IMR-90 (cell line): ENCODE data around the gene PSMA7. TPM values are rescaled to one million over a fixed set of nuclear protein-coding genes. Genes with fewer than 3 reads are reported as not detected.

Source experiments
- ATAC-seq: fragments of 200-7000 bp; cut with Tn5 transposase; 2 replicates; pipeline ENCODE4 v1.9.1; 2020; ENCODE audit warnings: low read depth, mild to moderate bottlenecking, moderate library complexity
- BruUV-seq: library from RNA; stranded (reverse); fragments of 400-500 nt; replicated peaks from 2 replicates; lab custom pipeline; 2021; lab: Mats Ljungman, UMichigan
- CTCF ChIA-PET: fragments of 300-600 bp; formaldehyde crosslinking; extraction: SDS; loops from one replicate; lab custom pipeline; 2021; ENCODE audit warnings: antibody characterized with exemption; lab: Yijun Ruan, JAX
- POLR2A ChIA-PET: fragments of 300-600 bp; sonication (Branson Sonifier 250); formaldehyde crosslinking; loops from one replicate; lab custom pipeline; 2022; ENCODE audit warnings: antibody characterized with exemption; ENCODE audit not compliant: unreplicated experiment; lab: Charles Lee
- DNase-seq: peaks from one replicate; pipeline ENCODE4 v3.0.0; 2013
- H2AFZ ChIP-seq: replicated peaks from 2 replicates; pipeline ENCODE3; 2013; ENCODE audit warnings: low read length, mild to moderate bottlenecking; ENCODE audit not compliant: poor library complexity
- H2AK5ac ChIP-seq: 2 replicates; pipeline ENCODE4 v1.6.1; 2013; ENCODE audit warnings: low read depth, low read length, inconsistent platforms
- H2AK9ac ChIP-seq: replicated peaks from 2 replicates; pipeline ENCODE3; 2013; ENCODE audit warnings: mild to moderate bottlenecking, low read depth, low read length, moderate library complexity; ENCODE audit not compliant: poor library complexity
- H2BK120ac ChIP-seq: 2 replicates; pipeline ENCODE4 v1.6.1; 2013; ENCODE audit warnings: low read depth, low read length, inconsistent platforms
- H2BK15ac ChIP-seq: 3 replicates; pipeline ENCODE4 v1.6.1; 2013; ENCODE audit warnings: low read depth, low read length, inconsistent platforms
- H2BK20ac ChIP-seq: 2 replicates; pipeline ENCODE4 v1.6.1; 2013; ENCODE audit warnings: low read depth, mild to moderate bottlenecking, inconsistent platforms, low read length, moderate library complexity
- H2BK5ac ChIP-seq: 2 replicates; pipeline ENCODE4 v1.6.1; 2013; ENCODE audit warnings: mild to moderate bottlenecking, low read depth, low read length, inconsistent platforms; ENCODE audit not compliant: poor library complexity, severe bottlenecking
- H3K14ac ChIP-seq: replicated peaks from 2 replicates; pipeline ENCODE4 v1.6.1; 2013; ENCODE audit warnings: low read depth, low read length, inconsistent platforms
- H3K18ac ChIP-seq: 2 replicates; pipeline ENCODE4 v1.6.1; 2013; ENCODE audit warnings: low read depth, low read length, control low read depth
- H3K23ac ChIP-seq: 2 replicates; pipeline ENCODE4 v1.6.1; 2013; ENCODE audit warnings: low read depth, low read length, inconsistent platforms
- H3K27ac ChIP-seq: 2 replicates; pipeline ENCODE4 v1.5.1; 2013; ENCODE audit warnings: mild to moderate bottlenecking, control low read depth, low read length; ENCODE audit not compliant: insufficient read depth
- H3K27me3 ChIP-seq: 2 replicates; pipeline ENCODE4 v1.6.1; 2013; ENCODE audit warnings: low read length; ENCODE audit not compliant: control insufficient read depth, insufficient read depth
- H3K36me3 ChIP-seq: 2 replicates; pipeline ENCODE4 v1.6.1; 2013; ENCODE audit warnings: low read length, mixed read lengths; ENCODE audit not compliant: control insufficient read depth, insufficient read depth
- H3K4ac ChIP-seq: 2 replicates; pipeline ENCODE4 v1.6.1; 2013; ENCODE audit warnings: low read depth, low read length, inconsistent platforms
- H3K4me1 ChIP-seq: 2 replicates; pipeline ENCODE4 v1.6.1; 2013; ENCODE audit warnings: low read length, mixed read lengths; ENCODE audit not compliant: control insufficient read depth, insufficient read depth
- H3K4me2 ChIP-seq: 2 replicates; pipeline ENCODE4 v1.6.1; 2013; ENCODE audit warnings: low read depth, mild to moderate bottlenecking, control low read depth, low read length, moderate library complexity
- H3K4me3 ChIP-seq: 2 replicates; pipeline ENCODE4 v1.5.1; 2013; ENCODE audit warnings: low read depth, mild to moderate bottlenecking, control low read depth, low read length, moderate library complexity; ENCODE audit not compliant: insufficient read depth
- H3K56ac ChIP-seq: 2 replicates; pipeline ENCODE4 v1.6.1; 2013; ENCODE audit warnings: low read length, inconsistent platforms; ENCODE audit not compliant: insufficient read depth; ENCODE audit errors: extremely low read depth
- H3K79me1 ChIP-seq, 2 experiments: 2 replicates each; pipeline ENCODE4 v1.6.1; 2013; ENCODE audit warnings: low read length in 2 of 2, inconsistent platforms in 1 of 2, low read depth in 1 of 2
- H3K9ac ChIP-seq: 2 replicates; pipeline ENCODE4 v1.6.1; 2013; ENCODE audit warnings: low read depth, low read length, control low read depth
- H3K9me1 ChIP-seq: 2 replicates; pipeline ENCODE4 v1.6.1; 2013; ENCODE audit warnings: low read length, inconsistent platforms; ENCODE audit not compliant: insufficient read depth
- H3K9me3 ChIP-seq: 2 replicates; pipeline ENCODE4 v1.6.1; 2013; ENCODE audit warnings: low read length; ENCODE audit not compliant: control insufficient read depth, insufficient read depth
- H4K20me1 ChIP-seq: 2 replicates; pipeline ENCODE4 v1.6.1; 2013; ENCODE audit warnings: low read length, inconsistent platforms; ENCODE audit not compliant: insufficient read depth
- H4K5ac ChIP-seq: 2 replicates; pipeline ENCODE4 v1.6.1; 2013; ENCODE audit warnings: mild to moderate bottlenecking, low read depth, low read length, control low read depth
- H4K8ac ChIP-seq, 2 experiments: 2 replicates each; pipeline ENCODE4 v1.6.1; 2013; ENCODE audit warnings: low read depth in 2 of 2, low read length in 2 of 2, control low read depth in 1 of 2, inconsistent platforms in 1 of 2
- H4K91ac ChIP-seq: 2 replicates; pipeline ENCODE4 v1.6.1; 2013; ENCODE audit warnings: low read depth, low read length, inconsistent platforms; ENCODE audit not compliant: insufficient read depth
- BHLHE40 ChIP-seq: fragments of 150-350 bp; IDR thresholded peaks from 2 replicates; pipeline ENCODE4 v1.6.1; 2016; ENCODE audit warnings: mild to moderate bottlenecking, low read depth, low read length
- CEBPB ChIP-seq: IDR thresholded peaks from 2 replicates; pipeline ENCODE4 v1.6.1; 2012; ENCODE audit warnings: low read depth, low read length, improper control_type of control experiment
- CHD1 ChIP-seq: IDR thresholded peaks from 2 replicates; pipeline ENCODE4 v1.6.1; 2012; ENCODE audit warnings: low read depth, low read length, improper control_type of control experiment
- CTCF ChIP-seq: conservative IDR thresholded peaks from 2 replicates; pipeline ENCODE4 v1.5.1; 2012; ENCODE audit warnings: mild to moderate bottlenecking, low read depth, low read length, improper control_type of control experiment
- MAFK ChIP-seq: IDR thresholded peaks from 2 replicates; pipeline ENCODE4 v1.6.1; 2012; ENCODE audit warnings: low read depth, low read length, improper control_type of control experiment
- MAZ ChIP-seq: IDR thresholded peaks from 2 replicates; pipeline ENCODE4 v1.6.1; 2012; ENCODE audit warnings: low read depth, mild to moderate bottlenecking, low read length, improper control_type of control experiment, moderate library complexity, borderline replicate concordance
- MXI1 ChIP-seq: IDR thresholded peaks from 2 replicates; pipeline ENCODE4 v1.6.1; 2012; ENCODE audit warnings: low read depth, mild to moderate bottlenecking, low read length, moderate library complexity, borderline replicate concordance
- NFE2L2 ChIP-seq: fragments of 150-350 bp; IDR thresholded peaks from 2 replicates; pipeline ENCODE4 v1.6.1; 2016; ENCODE audit warnings: low read depth, mild to moderate bottlenecking, low read length
- POLR2A ChIP-seq: IDR thresholded peaks from 2 replicates; pipeline ENCODE4 v1.6.1; 2012; ENCODE audit warnings: mild to moderate bottlenecking, low read depth, low read length
- RAD21 ChIP-seq: IDR thresholded peaks from 2 replicates; pipeline ENCODE4 v1.6.1; 2012; ENCODE audit warnings: low read length, improper control_type of control experiment
- RCOR1 ChIP-seq: IDR thresholded peaks from 2 replicates; pipeline ENCODE4 v1.6.1; 2012; ENCODE audit warnings: mild to moderate bottlenecking, low read length, improper control_type of control experiment; ENCODE audit not compliant: insufficient replicate concordance
- RFX5 ChIP-seq: IDR thresholded peaks from 2 replicates; pipeline ENCODE4 v1.8.0; 2012; ENCODE audit warnings: low read depth, mild to moderate bottlenecking, low read length, moderate library complexity
- SMC3 ChIP-seq: fragments of 150-350 bp; IDR thresholded peaks from 2 replicates; pipeline ENCODE4 v1.6.1; 2016; ENCODE audit warnings: low read depth, mild to moderate bottlenecking, antibody characterized with exemption, low read length, moderate library complexity
- WGBS, 2 experiments: methylation state at CpG; one replicate each; pipeline versions ENCODE4 v1.1.5 to v1.1.7; 2013; ENCODE audit warnings: missing lambda C conversion rate in 2 of 2; ENCODE audit not compliant: insufficient read length in 1 of 2; ENCODE audit errors: extremely low coverage in 2 of 2; 5-methylcytosine and 5-hydroxymethylcytosine counted together
- dilution Hi-C: fragments of 300-500 bp; cut with HindIII; formaldehyde crosslinking; loops from one replicate; pipeline ENCODE4 v1.14.3; 2018; ENCODE audit warnings: low sequenced_read_pairs; ENCODE audit not compliant: unreplicated experiment
- in situ Hi-C: fragments of 300-500 bp; cut with MboI; formaldehyde crosslinking; loops from 3 replicates; pipeline ENCODE4 v1.14.3; 2019; ENCODE audit warnings: low sequenced_read_pairs, inconsistent platforms, mixed read lengths
- intact Hi-C: fragments of 100-400 bp; cut with micrococcal nuclease; formaldehyde crosslinking; loops from 2 replicates; pipeline ENCODE4 v1.10.0; 2022
- polyA plus RNA-seq, 3 experiments: library from polyadenylated mRNA; depleted of rRNA; stranded (reverse); fragments of >200 nt; gene quantifications; 2 replicates each; pipeline ENCODE4 v1.2.3, GENCODE V29; 2012; ENCODE audit warnings: low replicate concordance in 1 of 3
- total RNA-seq: library from RNA; depleted of rRNA; stranded (reverse); fragments of >200 nt; gene quantifications from 2 replicates; pipeline ENCODE4 v1.2.3, GENCODE V29; 2012
- TF ChIP-seq, protein P1 (sequence below): fragments of 150-350 bp; IDR thresholded peaks from 2 replicates; pipeline ENCODE4 v1.6.1; 2016; ENCODE audit warnings: low read depth, mild to moderate bottlenecking, low read length, moderate library complexity, borderline replicate concordance

The PSMA7 gene
- total and polyA plus RNA-seq, 2 of the 4 experiments (the other 2 are of a cell fraction): 417 to 458 TPM

- intact Hi-C loops: loop anchor here (10.0 kb wide), 1 partner anchor 72 kb away; no protein-coding TSS in a partner anchor
- Histone ChIP-seq H4K8ac (peak within 1 kb of the TSS; percentile 93 to 97), H2AK5ac (peak within 1 kb of the TSS; percentile 67; the same call in 1 of the 2 replicates), H2AK9ac (peak within 1 kb of the TSS; percentile 92), H3K9ac (peak within 1 kb of the TSS; percentile 98), H3K79me1 (peaks cover 23 to 37% of the 10 kb centered on the region in 2 experiments), H4K91ac (peak within 1 kb of the TSS; percentile 73), H3K18ac (no peak within 1 kb of the TSS), H2BK15ac (no peak within 1 kb of the TSS), H3K23ac (peak within 1 kb of the TSS; percentile 83), H3K4me3 (peak within 1 kb of the TSS; percentile 94), H2BK5ac (peak within 1 kb of the TSS; percentile 84), H3K9me1 (peaks cover 8% of the 10 kb centered on the region; the same call in 1 of the 2 replicates), H2BK120ac (no peak within 1 kb of the TSS), H3K27ac (peak within 1 kb of the TSS; percentile 97), H4K5ac (peak within 1 kb of the TSS; percentile 83), H4K20me1 (peaks cover 9% of the 10 kb centered on the region; the same call in 1 of the 2 replicates), H2BK20ac (no peak within 1 kb of the TSS), H3K4me2 (peak within 1 kb of the TSS; percentile 98), H3K4ac (peak within 1 kb of the TSS; percentile 88), H3K56ac (peak within 1 kb of the TSS; percentile 81), H3K4me1 (peaks cover 7% of the 10 kb centered on the region), H3K36me3 (peaks cover 8% of the 10 kb centered on the region), H3K27me3 (no peaks in the 10 kb centered on the region), H3K9me3 (no peaks in the 10 kb centered on the region), H2AFZ (peak within 1 kb of the TSS; percentile 95), H3K14ac (peak within 1 kb of the TSS; percentile 77)
- DNase-seq (peak; percentile 95), ATAC-seq (peak; percentile 94)
- in situ Hi-C loops: no loop called here
- ChIA-PET POLR2A (interaction anchor here (0.6 kb wide), 1 partner anchor 123 kb away, joined by 4 read pairs; no protein-coding TSS in a partner anchor), CTCF (no interaction called here)
- 0% methylated on average over 47 of the region's 96 CpGs; no CpG with 5 or more reads in 1 of the 2 experiments for WGBS, 2 experiments
- BruUV-seq: no TSS peak
- dilution Hi-C loops: no loop called here
- TF ChIP-seq RFX5 (no peak), SMC3 (no peak), BHLHE40 (no peak), CEBPB (no peak), MAZ (peak; percentile 24; the same call in 1 of the 2 replicates), CTCF (no peak), CHD1 (peak; percentile 75; the same call in 1 of the 2 replicates), RCOR1 (no peak), NFE2L2 (no peak), POLR2A (peak; percentile 86), MAFK (no peak), RAD21 (0 out of 2 replicates have a peak, but pooled peaks have one; percentile 9), MXI1 (peak; percentile 91; the same call in 1 of the 2 replicates)
- TF ChIP-seq, protein P1, sequence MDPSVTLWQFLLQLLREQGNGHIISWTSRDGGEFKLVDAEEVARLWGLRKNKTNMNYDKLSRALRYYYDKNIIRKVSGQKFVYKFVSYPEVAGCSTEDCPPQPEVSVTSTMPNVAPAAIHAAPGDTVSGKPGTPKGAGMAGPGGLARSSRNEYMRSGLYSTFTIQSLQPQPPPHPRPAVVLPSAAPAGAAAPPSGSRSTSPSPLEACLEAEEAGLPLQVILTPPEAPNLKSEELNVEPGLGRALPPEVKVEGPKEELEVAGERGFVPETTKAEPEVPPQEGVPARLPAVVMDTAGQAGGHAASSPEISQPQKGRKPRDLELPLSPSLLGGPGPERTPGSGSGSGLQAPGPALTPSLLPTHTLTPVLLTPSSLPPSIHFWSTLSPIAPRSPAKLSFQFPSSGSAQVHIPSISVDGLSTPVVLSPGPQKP: no peak
Measured at GRCh38 chr20:62182469-62183425, 39.6 kb upstream of the PSMA7 start, which contains the start of gene MTG2. MTG2 (plus strand) TSS chr20:62183028; CDS start chr20:62193421, 10,393 bp downstream.
